Fibroblast of pulmonary artery (primary cell): ENCODE measurements around the gene TMTC1.

Source experiments
- DNase-seq: peaks from one replicate; pipeline ENCODE4 v3.0.0-alpha.2; 2010; ENCODE audit warnings: low read depth
- H3K4me3 ChIP-seq: replicated peaks from 2 replicates; pipeline ENCODE4 v1.5.1; 2011; ENCODE audit warnings: low read depth, mild to moderate bottlenecking, control low read depth, low read length, moderate library complexity
- CTCF ChIP-seq: IDR thresholded peaks from 2 replicates; pipeline ENCODE4 v1.5.1; 2011; ENCODE audit warnings: mild to moderate bottlenecking, control low read depth, low read length, inconsistent platforms; ENCODE audit errors: missing control alignments

The TMTC1 gene

DNA sequence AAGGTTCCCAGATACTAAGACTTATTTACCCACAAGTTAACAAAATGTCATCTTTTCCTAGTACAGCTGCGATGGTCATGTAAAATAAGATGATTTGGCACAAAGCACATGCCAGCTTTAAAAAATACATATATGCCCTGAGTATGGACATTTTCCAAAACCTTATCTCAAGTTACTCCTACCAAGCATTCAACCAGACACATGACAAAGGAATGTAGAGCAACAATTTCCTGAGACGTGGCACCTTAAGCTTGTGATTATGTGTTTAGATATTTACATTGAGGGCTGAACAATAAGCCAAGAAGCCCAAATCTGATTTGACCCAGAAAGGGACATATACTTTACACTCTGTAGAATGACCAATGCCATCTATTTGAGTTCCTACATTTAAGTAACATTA lies 261.8 kb downstream of the TMTC1 start:
- TF ChIP-seq CTCF, result no peak
- H3K4me3 ChIP-seq, result no peak overlapping the region

GRCh38 chr12:29519585-29520182 lies 264.1 kb downstream of the TMTC1 start:
- peak; percentile 83 for DNase-seq
- peak; percentile 48 for TF ChIP-seq CTCF
- no peak overlapping the region for H3K4me3 ChIP-seq

More for the DNA sequence above, 261.8 kb downstream of the TMTC1 start:
- peak; percentile 79 for DNase-seq

DNA sequence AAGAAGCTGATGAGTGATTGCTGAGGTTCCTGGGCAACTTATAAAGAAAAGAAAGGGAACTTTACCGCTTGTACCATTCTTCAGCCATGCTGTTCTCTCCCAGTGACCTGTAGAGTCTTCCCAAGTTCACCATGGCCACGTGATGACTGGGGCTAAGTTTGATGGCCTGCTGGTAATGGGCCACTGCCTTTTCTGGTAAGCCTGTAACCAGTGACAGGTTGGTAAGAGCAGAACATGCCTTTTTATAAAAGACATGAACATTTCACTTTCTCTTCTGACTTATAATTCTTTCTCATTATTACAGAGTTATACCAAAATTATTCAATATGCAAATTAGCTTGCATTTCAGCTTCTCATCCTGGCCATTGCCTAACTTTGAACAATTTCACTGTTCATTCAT lies 265.3 kb downstream of the TMTC1 start:
- no peak overlapping the region for H3K4me3 ChIP-seq
- TF ChIP-seq CTCF, result no peak
- DNase-seq, result no peak

DNA sequence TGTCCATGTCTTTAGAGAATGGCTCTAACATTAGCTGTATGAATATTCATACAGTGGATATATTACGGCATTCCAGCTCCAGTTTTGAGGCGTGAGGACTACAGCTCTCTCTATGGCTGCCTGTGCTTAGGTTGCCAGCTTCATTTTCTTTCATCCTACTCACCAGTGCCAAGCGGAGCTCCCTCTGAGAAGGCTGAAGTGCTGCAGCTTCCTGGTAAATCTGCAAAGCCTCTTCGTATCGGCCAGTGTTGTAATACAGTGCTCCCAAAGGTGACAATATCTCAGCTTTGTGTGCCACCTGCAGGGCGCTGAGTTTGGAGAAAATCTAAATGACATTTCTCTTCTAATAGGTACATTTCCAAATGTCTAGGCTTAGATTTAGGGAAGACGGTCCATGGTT lies 266.5 kb downstream of the TMTC1 start:
- no peak overlapping the region for H3K4me3 ChIP-seq
- no peak for TF ChIP-seq CTCF
- no peak for DNase-seq

GRCh38 chr12:29516431-29516875 lies 267.3 kb downstream of the TMTC1 start:
- DNase-seq, result peak; percentile 49
- no peak for TF ChIP-seq CTCF
- no peak overlapping the region for H3K4me3 ChIP-seq

DNA sequence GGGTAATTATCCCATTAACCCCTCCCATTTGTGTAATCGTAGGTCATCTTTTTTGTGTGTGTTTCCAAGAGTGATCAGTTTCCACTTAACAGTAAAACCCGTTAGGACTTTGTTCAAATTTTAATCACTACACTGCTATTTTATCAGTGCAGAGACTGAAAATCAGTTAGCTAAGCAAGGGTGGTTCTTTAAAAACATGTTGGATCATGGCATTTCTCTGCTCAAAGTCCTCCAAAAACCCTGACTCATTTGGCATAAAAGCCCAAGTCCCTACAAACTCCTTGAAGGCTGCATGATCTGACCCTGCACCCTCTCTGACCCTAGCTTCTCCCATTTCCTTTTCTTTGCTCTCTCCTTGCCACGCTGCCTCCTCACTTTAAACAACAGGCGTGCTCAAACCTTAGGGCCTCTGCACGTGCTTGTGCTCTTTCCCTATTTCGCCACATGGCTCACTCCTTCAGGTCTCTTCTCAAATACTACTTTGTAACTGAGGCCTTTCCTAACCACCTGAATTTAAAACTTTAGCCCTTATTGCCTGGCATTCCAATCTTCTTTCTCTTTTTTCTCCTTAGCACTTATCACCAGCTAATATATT lies 273.1 kb downstream of the TMTC1 start:
- no peak overlapping the region for H3K4me3 ChIP-seq
- no peak for DNase-seq
- no peak for TF ChIP-seq CTCF

DNA sequence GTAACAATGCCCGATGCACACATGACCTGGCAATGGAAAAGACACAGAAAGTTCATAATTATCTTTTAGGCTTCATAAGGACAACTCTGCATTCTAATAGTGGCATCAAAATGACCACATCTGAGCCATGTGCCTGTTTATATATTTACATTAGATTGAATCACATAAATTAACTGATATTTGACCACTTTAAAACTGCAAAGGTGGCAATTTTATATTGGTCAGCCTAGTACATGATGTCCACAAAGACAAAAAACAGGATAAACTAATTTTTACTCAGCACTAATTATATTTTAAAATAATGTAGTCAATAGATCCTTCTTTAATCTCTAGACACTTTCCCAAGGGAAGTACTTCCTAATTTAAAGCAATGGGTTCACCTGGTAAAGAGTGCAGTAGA lies 274.2 kb downstream of the TMTC1 start:
- no peak for DNase-seq
- no peak for TF ChIP-seq CTCF
- H3K4me3 ChIP-seq, result no peak overlapping the region
